GM23248 (cell line): ENCODE results near the gene LRRFIP1.

Experiments
- EZH2 ChIP-seq: fragments of 200-600 bp; sonication (generic); IDR thresholded peaks from 2 replicates; pipeline ENCODE4 v1.6.1; 2018; ENCODE audit warnings: antibody characterized with exemption, mild to moderate bottlenecking; ENCODE audit not compliant: insufficient read depth, poor library complexity, severe bottlenecking
- EZH2phosphoT487 ChIP-seq: fragments of 200-600 bp; sonication (generic); IDR thresholded peaks from 2 replicates; pipeline ENCODE4 v1.6.1; 2018; ENCODE audit warnings: antibody characterized with exemption, moderate library complexity, mild to moderate bottlenecking, low read depth; ENCODE audit not compliant: insufficient read depth

DNA sequence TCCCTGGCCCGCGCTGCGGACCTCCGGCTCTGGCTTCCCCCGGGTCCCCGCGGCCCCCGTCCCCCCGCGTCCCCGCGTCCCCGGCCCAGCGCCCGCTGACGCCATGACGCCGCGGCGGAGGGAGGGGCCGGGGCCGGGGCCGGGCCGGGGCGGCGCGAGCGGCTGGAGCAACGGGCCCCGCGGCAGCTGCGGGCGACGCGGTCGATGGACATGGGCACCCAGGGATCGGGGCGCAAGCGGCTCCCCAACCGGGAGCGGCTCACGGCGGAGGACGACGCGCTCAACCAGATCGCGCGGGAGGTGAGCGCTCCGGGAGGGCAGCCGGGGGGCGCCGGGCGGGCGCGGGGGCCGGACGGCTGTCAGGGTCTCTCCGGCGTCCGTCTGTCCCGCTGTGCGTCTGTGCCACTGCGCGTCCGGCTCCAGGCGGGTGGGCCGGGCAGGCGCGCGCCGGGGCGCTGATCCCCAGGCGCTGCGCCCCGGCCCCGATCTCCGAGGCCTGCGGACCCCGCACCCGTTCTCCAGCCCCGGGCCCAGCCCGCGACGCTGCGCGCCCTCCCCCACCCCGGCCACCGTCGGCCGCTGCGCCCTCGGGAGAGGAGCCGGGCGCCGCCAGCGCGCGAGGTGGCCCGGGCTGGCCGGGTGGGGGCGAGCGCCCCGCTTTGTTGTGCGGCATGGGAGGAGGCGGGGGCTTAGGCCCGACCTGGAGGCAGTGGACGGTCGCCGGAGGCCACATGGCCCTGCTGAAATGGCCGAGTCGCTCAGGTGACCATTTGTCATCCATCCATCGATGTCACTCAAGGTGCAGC lies at the start of gene LRRFIP1:
- TF ChIP-seq EZH2 (no peak), EZH2phosphoT487 (no peak)
